Endothelial cell of umbilical vein (primary cell): ENCODE results near the gene IGSF23. TPM values are rescaled to one million over a fixed set of nuclear protein-coding genes. Genes with fewer than 3 reads are reported as not detected.

Source experiments
- BruUV-seq: library from RNA; stranded (reverse); fragments of 400-500 nt; replicated peaks from 2 replicates; lab custom pipeline; 2021; lab: Mats Ljungman, UMichigan
- CTCF ChIA-PET: fragments of 300-600, 350-600 bp; sonication (Branson Sonifier 250); formaldehyde crosslinking; loops from one replicate; lab custom pipeline; 2021; ENCODE audit warnings: antibody characterized with exemption, inconsistent platforms; lab: Charles Lee
- POLR2A ChIA-PET: fragments of 300-600, 350-600 bp; sonication (Branson Sonifier 250); formaldehyde crosslinking; loops from one replicate; lab custom pipeline; 2021; ENCODE audit warnings: antibody characterized with exemption, inconsistent platforms; lab: Charles Lee
- DNase-seq: peaks from one replicate; pipeline ENCODE4 v3.0.0-alpha.2; 2011; ENCODE audit warnings: low read depth, low spot score
- FAIRE-seq: peaks from 2 replicates; lab custom pipeline; 2011; peaks lifted over from hg19 to GRCh38; lab: Jason Lieb, UNC
- H2AFZ ChIP-seq: 2 replicates; pipeline ENCODE4 v1.6.0; 2012; ENCODE audit warnings: low read depth, low read length, control low read depth, inconsistent platforms
- H3K27ac ChIP-seq: 2 replicates; pipeline ENCODE4 v1.5.1; 2011; ENCODE audit warnings: low read depth, mild to moderate bottlenecking, control low read depth, low read length, moderate library complexity; ENCODE audit not compliant: insufficient read depth
- H3K27me3 ChIP-seq, 2 experiments: 2 replicates each; pipeline versions ENCODE4 v1.6.0 to v1.6.1; 2011; ENCODE audit warnings: low read length in 2 of 2, mixed read lengths in 1 of 2; ENCODE audit not compliant: control insufficient read depth in 2 of 2, insufficient read depth in 2 of 2
- H3K36me3 ChIP-seq, 2 experiments: 2 replicates in 1 of 2; 3 replicates in 1 of 2; pipeline ENCODE4 v1.5.1; 2011; ENCODE audit warnings: low read length in 2 of 2, mild to moderate bottlenecking in 1 of 2, moderate library complexity in 1 of 2; ENCODE audit not compliant: control insufficient read depth in 2 of 2, insufficient read depth in 2 of 2; ENCODE audit errors: extremely low read depth in 1 of 2
- H3K4me1 ChIP-seq: 3 replicates; pipeline ENCODE4 v1.5.1; 2011; ENCODE audit warnings: mild to moderate bottlenecking, low read length; ENCODE audit not compliant: control insufficient read depth, insufficient read depth; ENCODE audit errors: extremely low read depth
- H3K4me2 ChIP-seq: 2 replicates; pipeline ENCODE4 v1.6.1; 2011; ENCODE audit warnings: low read length, control low read depth, mixed read lengths; ENCODE audit not compliant: insufficient read depth
- H3K4me3 ChIP-seq, 3 experiments: fragments of 200-600 bp in 1 of 3; sonication (generic), shearing (Covaris generic) in 1 of 3; replicated peaks in 1 of 3; 2 replicates each; pipeline ENCODE4 v1.5.1; 2011 to 2016; ENCODE audit warnings: control low read depth in 3 of 3, low read length in 3 of 3, mild to moderate bottlenecking in 2 of 3, inconsistent platforms in 1 of 3, low read depth in 1 of 3, moderate library complexity in 1 of 3; ENCODE audit not compliant: insufficient read depth in 1 of 3
- H3K79me2 ChIP-seq: 2 replicates; pipeline ENCODE4 v1.6.0; 2012; ENCODE audit warnings: low read length, inconsistent platforms; ENCODE audit not compliant: control insufficient read depth, insufficient read depth
- H3K9ac ChIP-seq: replicated peaks from 2 replicates; pipeline ENCODE3; 2011; ENCODE audit warnings: low read length, control low read depth; ENCODE audit not compliant: insufficient read depth; ENCODE audit errors: extremely low read depth
- H3K9me1 ChIP-seq: replicated peaks from 3 replicates; pipeline ENCODE4 v1.6.0; 2011; ENCODE audit warnings: mild to moderate bottlenecking, low read length; ENCODE audit not compliant: control insufficient read depth, insufficient read depth; ENCODE audit errors: extremely low read depth
- H3K9me3 ChIP-seq: replicated peaks from 2 replicates; pipeline ENCODE4 v1.5.1; 2012; ENCODE audit warnings: low read length, inconsistent platforms; ENCODE audit not compliant: control insufficient read depth, insufficient read depth
- H4K20me1 ChIP-seq: replicated peaks from 2 replicates; pipeline ENCODE3; 2011; ENCODE audit warnings: mild to moderate bottlenecking, low read length; ENCODE audit not compliant: control insufficient read depth, insufficient read depth; ENCODE audit errors: extremely low read depth
- CTCF ChIP-seq, 2 donors: IDR thresholded peaks; 1 replicate in 1 of 2; 2 replicates in 1 of 2; pipeline ENCODE4 v1.5.1; 2011; ENCODE audit warnings: low read length in 2 of 2, mild to moderate bottlenecking in 2 of 2, moderate library complexity in 2 of 2, control low read depth in 1 of 2, inconsistent platforms in 1 of 2, low read depth in 1 of 2; ENCODE audit not compliant: insufficient read depth in 1 of 2; ENCODE audit errors: extremely low read depth in 1 of 2
- EZH2 ChIP-seq: IDR thresholded peaks from 2 replicates; pipeline ENCODE4 v1.6.1; 2012; ENCODE audit warnings: borderline replicate concordance, low read depth, mild to moderate bottlenecking, moderate library complexity, low read length, inconsistent platforms; ENCODE audit not compliant: severe bottlenecking
- FOS ChIP-seq: IDR thresholded peaks from 2 replicates; pipeline ENCODE4 v1.6.1; 2011; ENCODE audit warnings: mild to moderate bottlenecking, low read length, moderate library complexity, borderline replicate concordance; ENCODE audit not compliant: insufficient read depth
- GATA2 ChIP-seq: IDR thresholded peaks from 2 replicates; pipeline ENCODE4 v1.7.0; 2011; ENCODE audit warnings: low read depth, mild to moderate bottlenecking, moderate library complexity, mixed read lengths, low read length; ENCODE audit not compliant: insufficient read length, insufficient read depth
- JUN ChIP-seq: IDR thresholded peaks from 2 replicates; pipeline ENCODE4 v1.6.1; 2011; ENCODE audit warnings: borderline replicate concordance, low read depth; ENCODE audit not compliant: insufficient read length, insufficient read depth
- MAX ChIP-seq: IDR thresholded peaks from 2 replicates; pipeline ENCODE4 v1.6.1; 2011; ENCODE audit not compliant: insufficient read depth, insufficient read length
- MYC ChIP-seq: IDR thresholded peaks from one replicate; pipeline ENCODE4 v1.6.1; 2011; ENCODE audit warnings: mild to moderate bottlenecking, low read depth, low read length
- POLR2A ChIP-seq: IDR thresholded peaks from 2 replicates; pipeline ENCODE4 v1.6.1; 2012; ENCODE audit warnings: low read depth, mild to moderate bottlenecking, control low read depth, low read length
- POLR2AphosphoS5 ChIP-seq: IDR thresholded peaks from 2 replicates; pipeline ENCODE4 v1.6.1; 2012; ENCODE audit warnings: low read depth, mild to moderate bottlenecking, control low read depth, low read length, moderate library complexity; ENCODE audit not compliant: insufficient read depth
- dilution Hi-C: fragments of 300-500 bp; cut with MboI; formaldehyde crosslinking; loops from one replicate; pipeline ENCODE4 v1.15.0; 2019; ENCODE audit warnings: low sequenced_read_pairs; ENCODE audit not compliant: extremely low pct_ligation_motif_present
- intact Hi-C: fragments of 100-400 bp; cut with micrococcal nuclease; formaldehyde crosslinking; loops from one replicate; pipeline ENCODE4 v1.10.0; 2022
- polyA plus RNA-seq, 4 experiments: library from polyadenylated mRNA; depleted of rRNA in 3 of 4; stranded (reverse) in 3 of 4; unstranded in 1 of 4; fragments of >200 nt; gene quantifications; 2 replicates each; pipeline versions ENCODE4 v1.2.1 to v1.2.3, GENCODE V29; 2011 to 2012; ENCODE audit warnings: missing spikeins in 1 of 4
- total RNA-seq: library from RNA; stranded (reverse); gene quantifications from 2 replicates; pipeline ENCODE4 v1.2.3, GENCODE V29; 2021

IGSF23 gene
- total and polyA plus RNA-seq, 2 donors (not counting 3 experiments of a cell fraction or from before 2014, with no cell fraction given) = 0.73 TPM; not detected in 1

GRCh38 chr19:44607917-44608316 lies 5.4 kb upstream of the IGSF23 start:
- Histone ChIP-seq H3K27ac (peak overlapping the region; percentile 93), H3K4me1 (peaks cover 56% of the 10 kb centered on the region), H3K9me1 (no peaks in the 10 kb centered on the region), H2AFZ (no peak overlapping the region), H3K27me3 (no peaks in the 10 kb centered on the region), H3K79me2 (no peaks in the 10 kb centered on the region), H4K20me1 (no peaks in the 10 kb centered on the region), H3K4me2 (peak overlapping the region; percentile 42), H3K36me3 (no peaks in the 10 kb centered on the region), H3K9me3 (no peaks in the 10 kb centered on the region), H3K4me3 (no peak overlapping the region), H3K9ac (peak overlapping the region; percentile 43)
- FAIRE-seq = no peak
- dilution Hi-C loops (no loop called here), intact Hi-C loops (loop anchor here (1.0 kb wide), 5 partner anchors 18 to 77 kb away; partner anchors contain the start of gene PVR)
- TF ChIP-seq POLR2AphosphoS5 = no peak
- TF ChIP-seq POLR2A = no peak
- no peak for TF ChIP-seq FOS
- no peak for TF ChIP-seq MYC
- TF ChIP-seq MAX = no peak
- no peak for TF ChIP-seq GATA2
- TF ChIP-seq CTCF (IDR thresholded peaks at IDR 0.05; ENCODE audit: extremely low read depth in 1 of 2, insufficient read depth in 1 of 2, low read depth in 1 of 2, low read length in 2 of 2) = no peak
- TF ChIP-seq EZH2 = no peak
- no peak for TF ChIP-seq JUN
- BruUV-seq = no TSS peak
- CTCF ChIA-PET = interaction anchor here (0.7 to 2.3 kb wide), 5 partner anchors 18 to 49 kb away, joined by 3 to 12 read pairs (median 6); partner anchors contain the start of gene PVR
- POLR2A ChIA-PET = interaction anchor here (1.1 to 1.2 kb wide), 3 partner anchors 18 to 36 kb away, joined by 4 to 8 read pairs (median 7); partner anchors contain the start of gene PVR
- DNase-seq = no peak
